Posterior cingulate gyrus (tissue), 11 donors: ENCODE data around the gene SCAMP1.
"Not testable (repeated sequence)": the region's sequence is repeated elsewhere in the genome, so short reads cannot be mapped to it uniquely, and the experiment has no call there.

Experiments used
- DNase-seq, 10 donors: peaks; one replicate each; pipeline versions ENCODE4 v3.0.0 to v3.0.0-alpha.2; 2020 to 2021; ENCODE audit warnings: mixed read lengths in 3 of 10
- intact Hi-C: fragments of 100-400 bp; cut with DNase I; formaldehyde crosslinking; loops from one replicate; pipeline ENCODE4 v1.15.1; 2023

SCAMP1 gene

GRCh38 chr5:78360674-78360923 lies 182 bp downstream of the SCAMP1 start:
- intact Hi-C loops = loop anchor here (1.0 to 10.0 kb wide), 2 partner anchors 66 to 144 kb away; partner anchors contain the start of gene AP3B1
- no peak for DNase-seq

GRCh38 chr5:78360924-78361630 lies 660 bp downstream of the SCAMP1 start:
- peak; percentile 12 to 91 (median 34) for DNase-seq
- intact Hi-C loops = loop anchor here (1.0 to 10.0 kb wide), 2 partner anchors 67 to 144 kb away; partner anchors contain the start of gene AP3B1

GRCh38 chr5:78361631-78361993 lies 1.2 kb downstream of the SCAMP1 start:
- intact Hi-C loops = loop anchor here (10.0 kb wide), 1 partner anchor 143 kb away; no protein-coding TSS in a partner anchor
- no peak for DNase-seq

DNA sequence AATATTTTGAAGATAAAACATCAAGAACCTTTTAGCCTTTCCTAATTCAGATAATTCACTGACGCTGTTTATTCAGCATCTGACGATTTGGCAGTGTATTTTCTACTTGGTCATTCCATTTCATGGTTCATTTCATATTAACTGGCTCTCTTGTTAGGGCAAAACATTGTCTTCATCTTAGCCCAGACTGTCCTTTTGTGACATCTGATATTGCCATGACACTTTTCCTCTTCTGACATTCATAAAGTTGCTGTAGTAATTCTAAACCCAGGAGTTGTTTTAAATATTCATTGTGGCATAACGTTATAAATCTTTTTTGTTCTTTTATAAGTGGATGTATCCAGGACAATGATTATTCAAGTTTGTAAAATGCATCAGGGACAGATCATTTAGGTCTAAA lies 1.8 kb downstream of the SCAMP1 start:
- intact Hi-C loops = loop anchor here (10.0 kb wide), 1 partner anchor 143 kb away; no protein-coding TSS in a partner anchor

GRCh38 chr5:78364005-78364404 lies 3.6 kb downstream of the SCAMP1 start:
- intact Hi-C loops = loop anchor here (10.0 kb wide), 1 partner anchor 141 kb away; no protein-coding TSS in a partner anchor

More for the DNA sequence above, 1.8 kb downstream of the SCAMP1 start:
- DNase-seq = no peak

DNA sequence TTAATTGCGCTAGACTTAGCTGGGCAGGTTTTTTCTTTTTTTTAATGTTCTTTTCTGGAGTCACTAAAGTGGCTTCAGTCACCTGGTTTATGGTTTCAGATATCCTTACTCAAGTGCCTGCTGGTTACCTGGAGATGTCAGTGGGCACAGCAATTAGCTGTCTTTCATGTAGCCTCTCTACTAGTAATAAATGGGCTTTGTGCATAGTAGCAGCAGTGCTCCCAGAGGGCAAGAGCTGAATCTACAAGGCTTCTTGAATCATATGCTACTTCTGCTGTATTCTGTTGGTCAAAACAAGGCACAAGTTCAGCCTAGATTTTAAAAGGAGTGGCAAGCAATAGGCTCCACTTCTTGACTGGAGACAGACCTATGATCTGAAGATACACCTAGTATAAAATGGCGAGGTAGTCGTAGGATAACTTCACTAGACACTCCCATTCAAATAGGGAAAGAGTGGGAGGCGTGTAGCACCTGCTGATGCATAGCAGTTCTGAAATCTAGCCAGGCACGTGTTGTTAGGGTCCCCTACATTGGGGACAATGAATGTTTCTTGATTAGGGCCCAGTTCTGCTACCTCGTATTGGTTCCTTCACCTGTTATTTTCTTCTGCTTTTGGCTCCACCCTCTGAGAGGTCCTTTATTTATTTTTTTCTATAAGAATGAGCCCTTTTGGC lies 7.0 kb downstream of the SCAMP1 start:
- intact Hi-C loops = loop anchor here (10.0 kb wide), 1 partner anchor 137 kb away; no protein-coding TSS in a partner anchor
- DNase-seq = no peak

More at GRCh38 chr5:78364005-78364404, 3.6 kb downstream of the SCAMP1 start:
- no peak for DNase-seq

- intact Hi-C loops = loop anchor here (10.0 kb wide), 1 partner anchor 135 kb away; no protein-coding TSS in a partner anchor
- DNase-seq = no peak
These were observed 9.3 kb downstream of the SCAMP1 start for GRCh38 chr5:78369680-78370079.

DNA sequence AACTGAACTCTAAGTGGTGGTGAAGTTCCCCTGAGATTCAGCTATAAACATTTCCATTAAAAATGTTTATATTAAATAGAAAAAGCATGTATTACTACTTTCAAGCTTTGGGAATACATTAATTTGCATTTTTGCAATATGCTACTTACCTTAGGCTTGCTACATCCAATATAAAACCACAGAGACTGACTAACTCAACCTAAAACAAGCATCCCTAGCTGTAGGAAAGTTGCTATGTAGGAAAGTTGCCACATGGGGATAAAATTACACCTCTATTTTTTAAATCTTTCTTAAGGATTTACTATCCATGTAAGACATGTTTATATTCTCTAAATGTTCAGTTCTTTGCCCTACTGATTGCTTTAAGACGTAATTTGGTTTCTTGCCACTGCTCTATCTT lies 12.8 kb downstream of the SCAMP1 start:
- no peak for DNase-seq
- intact Hi-C loops = no loop called here

- no peak for DNase-seq
- intact Hi-C loops = no loop called here
These were observed 15.9 kb downstream of the SCAMP1 start for GRCh38 chr5:78376315-78376714.

GRCh38 chr5:78377056-78377717 lies 16.8 kb downstream of the SCAMP1 start:
- intact Hi-C loops = no loop called here
- no peak for DNase-seq

- intact Hi-C loops = no loop called here
- no peak for DNase-seq
These were observed 17.3 kb downstream of the SCAMP1 start for GRCh38 chr5:78377718-78378105.

GRCh38 chr5:78387468-78388153 lies 27.2 kb downstream of the SCAMP1 start:
- DNase-seq = no peak
- intact Hi-C loops = no loop called here

- intact Hi-C loops = not testable (repeated sequence)
- DNase-seq = peak in 1 of 10 donors; percentile 55
These were observed 30.9 kb downstream of the SCAMP1 start for GRCh38 chr5:78391357-78391756.

GRCh38 chr5:78397831-78398230 lies 37.4 kb downstream of the SCAMP1 start:
- intact Hi-C loops = no loop called here
- DNase-seq = no peak

- intact Hi-C loops = no loop called here
- DNase-seq = no peak
These were observed 38.7 kb downstream of the SCAMP1 start for GRCh38 chr5:78399116-78399515.

GRCh38 chr5:78404682-78405293 lies 44.4 kb downstream of the SCAMP1 start:
- intact Hi-C loops = no loop called here

DNA sequence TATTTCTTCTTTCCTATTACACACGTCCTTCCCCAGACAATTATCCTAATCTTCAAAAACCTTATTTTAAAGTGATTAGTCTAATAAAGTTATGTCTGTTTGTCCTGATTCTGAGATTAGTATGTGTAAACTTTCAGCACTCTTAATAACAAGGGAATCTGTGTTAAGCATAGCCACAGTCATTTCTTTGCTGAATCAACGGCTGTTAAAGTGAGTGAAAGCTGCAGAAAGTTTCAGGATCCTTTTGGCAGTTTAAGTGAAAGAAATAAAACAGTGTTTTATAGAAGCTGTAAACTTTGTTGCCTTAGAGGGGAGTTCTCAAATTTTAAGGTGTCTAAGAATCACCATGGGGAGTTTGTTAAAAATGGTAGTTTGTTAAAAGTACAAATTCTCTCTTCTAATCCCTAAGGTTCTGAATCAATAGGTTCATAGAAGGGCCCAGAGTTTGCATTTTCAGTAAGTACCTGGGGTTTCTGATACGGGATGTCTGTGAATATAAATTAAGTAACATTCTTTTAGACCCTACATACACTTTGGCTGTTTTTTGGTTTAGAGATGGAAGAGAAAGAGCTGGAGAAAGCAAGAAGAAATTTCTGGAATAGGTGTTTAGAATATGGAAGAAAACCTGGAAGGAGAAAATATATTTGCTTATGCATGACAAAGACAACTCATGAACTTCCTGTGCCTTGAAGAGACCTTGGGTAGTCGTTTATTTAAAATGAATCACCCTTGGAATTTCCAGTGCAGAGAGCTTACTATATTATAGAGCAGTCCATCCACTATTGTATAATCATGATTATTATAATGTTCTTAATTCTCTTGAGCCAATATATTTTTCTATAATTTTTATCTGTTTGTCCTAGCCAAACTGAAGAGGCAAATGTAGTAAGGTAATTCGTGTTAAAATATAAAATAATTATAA lies 45.7 kb downstream of the SCAMP1 start:
- DNase-seq = no peak
- intact Hi-C loops = no loop called here

More at GRCh38 chr5:78404682-78405293, 44.4 kb downstream of the SCAMP1 start:
- no peak for DNase-seq

- intact Hi-C loops = no loop called here
- no peak for DNase-seq
These were observed 47.0 kb downstream of the SCAMP1 start for GRCh38 chr5:78407458-78407857.

DNA sequence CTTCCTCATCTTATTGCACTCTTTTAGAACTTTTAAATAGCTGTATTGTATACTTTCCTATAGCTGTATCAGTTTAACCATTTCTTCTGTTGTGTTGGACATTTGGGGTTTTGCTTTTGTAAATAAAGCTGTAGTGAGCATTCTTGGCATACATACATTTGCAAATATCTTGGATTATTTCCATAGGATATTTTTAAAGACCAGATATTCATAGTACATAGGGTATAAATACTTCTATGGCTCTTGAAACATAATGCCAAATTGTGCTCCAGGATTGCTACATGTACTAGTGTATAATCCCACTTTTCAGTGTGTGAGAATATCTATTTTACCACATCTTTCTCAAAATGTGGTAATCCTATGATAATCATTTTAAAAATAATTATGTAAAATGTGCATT lies 51.2 kb downstream of the SCAMP1 start:
- intact Hi-C loops = no loop called here
- DNase-seq = no peak
